Upper lobe of right lung (tissue), 1 donor: ENCODE measurements around the gene NFIX. TPM values are rescaled to one million over a fixed set of nuclear protein-coding genes. Genes with fewer than 3 reads are reported as not detected.

Experiments
- ATAC-seq: fragments of 200-7000 bp; cut with Tn5 transposase; one replicate; pipeline ENCODE4 v1.9.1; 2020; ENCODE audit warnings: mild to moderate bottlenecking, moderate library complexity
- DNase-seq: peaks from one replicate; pipeline ENCODE4 v3.0.0-alpha.2; 2020
- H3K27ac ChIP-seq: fragments of 200-600 bp; one replicate; pipeline ENCODE4 v1.8.0; 2022
- H3K27me3 ChIP-seq: fragments of 200-600 bp; one replicate; pipeline ENCODE4 v1.8.0; 2022; ENCODE audit warnings: mild to moderate bottlenecking
- H3K36me3 ChIP-seq: fragments of 200-600 bp; one replicate; pipeline ENCODE4 v1.8.0; 2022
- H3K4me1 ChIP-seq: fragments of 200-600 bp; one replicate; pipeline ENCODE4 v1.8.0; 2022
- H3K4me3 ChIP-seq: fragments of 200-600 bp; one replicate; pipeline ENCODE4 v1.8.0; 2022; ENCODE audit warnings: mild to moderate bottlenecking
- H3K9me3 ChIP-seq: fragments of 200-600 bp; one replicate; pipeline ENCODE4 v1.8.0; 2022
- CTCF ChIP-seq: fragments of 200-600 bp; IDR thresholded peaks from one replicate; pipeline ENCODE4 v1.8.0; 2022; ENCODE audit warnings: antibody characterized with exemption
- intact Hi-C: fragments of 100-400 bp; cut with DNase I; formaldehyde crosslinking; loops from one replicate; pipeline ENCODE4 v1.11.0; 2022
- total RNA-seq: library from RNA; stranded (reverse); fragmentation: NEBNext Ultra II Directional; extraction: Animal tissue kit (Norgen Biotek cat#: 25700); gene quantifications from one replicate; pipeline ENCODE4 v1.2.1, GENCODE V29; 2021
- donor health status: DM: no; HTN: yes; CAD: no; lungs with severe emphysema.

The NFIX gene
- total RNA-seq, 1 donor from 2014 or later, result 168 TPM

- ATAC-seq (no peak), DNase-seq (no peak)
- TF ChIP-seq CTCF, result no peak
- no peaks in the 10 kb centered on the region for H3K9me3 ChIP-seq
- H3K4me3 ChIP-seq, result no peak overlapping the region
- no peaks in the 10 kb centered on the region for H3K27me3 ChIP-seq
- peaks cover 71% of the 10 kb centered on the region for H3K4me1 ChIP-seq
- peak overlapping the region; percentile 58 for H3K27ac ChIP-seq
- intact Hi-C loops, result no loop called here
- H3K36me3 ChIP-seq, result no peaks in the 10 kb centered on the region
Observed at GRCh38 chr19:13064092-13064489, 68.8 kb downstream of the NFIX start.

- Histone ChIP-seq H3K27ac (no peak overlapping the region), H3K4me3 (no peak overlapping the region), H3K36me3 (no peaks in the 10 kb centered on the region), H3K27me3 (no peaks in the 10 kb centered on the region), H3K4me1 (peaks cover 53% of the 10 kb centered on the region), H3K9me3 (no peaks in the 10 kb centered on the region)
- DNase-seq (no peak), ATAC-seq (no peak)
- intact Hi-C loops, result no loop called here
- TF ChIP-seq CTCF, result no peak
Observed at GRCh38 chr19:13066226-13066625, 71.0 kb downstream of the NFIX start.

- no peak overlapping the region for H3K27ac ChIP-seq
- ATAC-seq, result no peak
- peaks cover 45% of the 10 kb centered on the region for H3K4me1 ChIP-seq
- TF ChIP-seq CTCF, result no peak
- H3K4me3 ChIP-seq, result no peak overlapping the region
- no peaks in the 10 kb centered on the region for H3K27me3 ChIP-seq
- H3K9me3 ChIP-seq, result no peaks in the 10 kb centered on the region
- H3K36me3 ChIP-seq, result no peaks in the 10 kb centered on the region
- intact Hi-C loops, result no loop called here
- no peak for DNase-seq
Observed at GRCh38 chr19:13066933-13067807, 71.9 kb downstream of the NFIX start.

- ATAC-seq (no peak), DNase-seq (no peak)
- H3K27ac ChIP-seq, result peak overlapping the region; percentile 17
- H3K36me3 ChIP-seq, result peaks cover 1% of the 10 kb centered on the region
- intact Hi-C loops, result no loop called here
- H3K9me3 ChIP-seq, result no peaks in the 10 kb centered on the region
- H3K4me3 ChIP-seq, result no peak overlapping the region
- peaks cover 35% of the 10 kb centered on the region for H3K4me1 ChIP-seq
- H3K27me3 ChIP-seq, result no peaks in the 10 kb centered on the region
- TF ChIP-seq CTCF, result no peak
Observed at GRCh38 chr19:13068085-13068846, 73.0 kb downstream of the NFIX start.

GRCh38 chr19:13069415-13070359 lies 74.4 kb downstream of the NFIX start:
- Histone ChIP-seq H3K27ac (peak overlapping the region; percentile 17), H3K9me3 (no peaks in the 10 kb centered on the region), H3K27me3 (no peaks in the 10 kb centered on the region), H3K4me1 (peaks cover 29% of the 10 kb centered on the region), H3K4me3 (no peak overlapping the region), H3K36me3 (peaks cover 9% of the 10 kb centered on the region)
- no peak for ATAC-seq
- TF ChIP-seq CTCF, result no peak
- intact Hi-C loops, result no loop called here
- no peak for DNase-seq
